Stimulated activated CD8-positive, alpha-beta memory T cell treated with anti-CD3 and anti-CD28 coated beads, Interleukin-4, amount 100 ng/mL, for 4 hours (primary cell): Measurements from ENCODE around the gene LITAF.

Experiments
- DNase-seq, 2 donors: peaks; one replicate each; pipeline ENCODE4 v3.0.0-alpha.2; 2020; ENCODE audit warnings: low read depth in 2 of 2, low spot score in 1 of 2

LITAF gene

DNA sequence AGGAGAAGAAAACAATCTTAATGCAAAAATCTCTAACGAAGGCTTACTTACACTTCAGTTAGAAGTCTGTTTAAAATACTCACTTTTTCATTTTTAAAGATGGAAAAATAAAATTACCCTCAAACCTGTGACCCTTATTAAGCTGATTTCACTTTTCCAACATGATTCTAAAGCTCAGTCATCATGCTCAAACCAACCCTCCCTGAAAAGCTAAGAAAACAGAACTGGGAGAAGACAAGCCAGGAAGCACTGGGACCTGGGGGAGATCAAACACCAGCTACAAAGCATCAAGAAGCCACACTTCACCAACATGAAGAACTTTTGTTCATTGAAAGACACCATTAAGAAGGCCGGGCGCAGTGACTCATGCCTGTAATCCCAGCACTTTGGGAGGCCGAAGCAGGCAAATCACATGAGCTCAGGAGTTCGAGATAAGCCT lies 88.8 kb downstream of the LITAF start:
- no peak for DNase-seq
